ENCODE data around the gene WDHD1.
A peak's percentile ranks its signal among the peaks of the same experiment; 100 is the strongest.
"Not testable (repeated sequence)": the region's sequence is repeated elsewhere in the genome, so short reads cannot be mapped to it uniquely, and the experiment has no call there.

The WDHD1 gene

GRCh38 chr14:54920052-54920451 is 106.8 kb downstream of the WDHD1 start:
- no peaks in the 10 kb centered on the region for H3K9me3 ChIP-seq (ENCODE audit: control insufficient read depth in 2 of 2, low read length in 2 of 2)
- H3K36me3 ChIP-seq (ENCODE audit: control insufficient read depth in 2 of 2, insufficient read depth in 2 of 2, low read length in 2 of 2) = no peaks in the 10 kb centered on the region
- no peaks in the 10 kb centered on the region for H3K27me3 ChIP-seq (ENCODE audit: control insufficient read depth in 2 of 2, insufficient read depth in 2 of 2, low read length in 2 of 2)

GRCh38 chr14:54919330-54919729 is 107.6 kb downstream of the WDHD1 start:
- Histone ChIP-seq H3K9me3 (ENCODE audit: control insufficient read depth in 2 of 2, low read length in 2 of 2) (no peaks in the 10 kb centered on the region), H3K4me3 (ENCODE audit: low read length in 2 of 2) (no peak overlapping the region), H3K9ac (ENCODE audit: low read depth in 1 of 2, low read length in 2 of 2) (no peak overlapping the region), H3K36me3 (ENCODE audit: control insufficient read depth in 2 of 2, insufficient read depth in 2 of 2, low read length in 2 of 2) (no peaks in the 10 kb centered on the region), H3K27ac (ENCODE audit: low read depth in 2 of 2, low read length in 2 of 2) (no peak overlapping the region), H3K4me1 (ENCODE audit: control insufficient read depth in 2 of 2, insufficient read depth in 2 of 2, low read length in 2 of 2) (no peaks in the 10 kb centered on the region), H3K27me3 (ENCODE audit: control insufficient read depth in 2 of 2, insufficient read depth in 2 of 2, low read length in 2 of 2) (no peaks in the 10 kb centered on the region)

More at GRCh38 chr14:54920052-54920451, 106.8 kb downstream of the WDHD1 start:
- H3K9ac ChIP-seq (ENCODE audit: low read depth in 1 of 2, low read length in 2 of 2) = no peak overlapping the region
- H3K4me3 ChIP-seq (ENCODE audit: low read length in 2 of 2) = no peak overlapping the region
- H3K4me1 ChIP-seq (ENCODE audit: control insufficient read depth in 2 of 2, insufficient read depth in 2 of 2, low read length in 2 of 2) = no peaks in the 10 kb centered on the region
- no peak overlapping the region for H3K27ac ChIP-seq (ENCODE audit: low read depth in 2 of 2, low read length in 2 of 2)

GRCh38 chr14:54918427-54918826 is 108.5 kb downstream of the WDHD1 start:
- no peaks in the 10 kb centered on the region for H3K27me3 ChIP-seq (ENCODE audit: control insufficient read depth in 2 of 2, insufficient read depth in 2 of 2, low read length in 2 of 2)
- no peak overlapping the region for H3K4me3 ChIP-seq (ENCODE audit: low read length in 2 of 2)
- no peak overlapping the region for H3K9ac ChIP-seq (ENCODE audit: low read depth in 1 of 2, low read length in 2 of 2)
- H3K4me1 ChIP-seq (ENCODE audit: control insufficient read depth in 2 of 2, insufficient read depth in 2 of 2, low read length in 2 of 2) = no peaks in the 10 kb centered on the region
- no peaks in the 10 kb centered on the region for H3K36me3 ChIP-seq (ENCODE audit: control insufficient read depth in 2 of 2, insufficient read depth in 2 of 2, low read length in 2 of 2)
- no peaks in the 10 kb centered on the region for H3K9me3 ChIP-seq (ENCODE audit: control insufficient read depth in 2 of 2, low read length in 2 of 2)
- no peak overlapping the region for H3K27ac ChIP-seq (ENCODE audit: low read depth in 2 of 2, low read length in 2 of 2)

- no peaks in the 10 kb centered on the region for H3K27me3 ChIP-seq (ENCODE audit: control insufficient read depth in 2 of 2, insufficient read depth in 2 of 2, low read length in 2 of 2)
- H3K9ac ChIP-seq (ENCODE audit: low read depth in 1 of 2, low read length in 2 of 2) = no peak overlapping the region
- H3K36me3 ChIP-seq (ENCODE audit: control insufficient read depth in 2 of 2, insufficient read depth in 2 of 2, low read length in 2 of 2) = no peaks in the 10 kb centered on the region
- no peaks in the 10 kb centered on the region for H3K9me3 ChIP-seq (ENCODE audit: control insufficient read depth in 2 of 2, low read length in 2 of 2)
- H3K27ac ChIP-seq (ENCODE audit: low read depth in 2 of 2, low read length in 2 of 2) = no peak overlapping the region
- no peak overlapping the region for H3K4me3 ChIP-seq (ENCODE audit: low read length in 2 of 2)
- no peaks in the 10 kb centered on the region for H3K4me1 ChIP-seq (ENCODE audit: control insufficient read depth in 2 of 2, insufficient read depth in 2 of 2, low read length in 2 of 2)
These were observed 110.8 kb downstream of the WDHD1 start for GRCh38 chr14:54916101-54916500.

- Histone ChIP-seq H3K27ac (ENCODE audit: low read depth in 2 of 2, low read length in 2 of 2) (no peak overlapping the region), H3K4me3 (ENCODE audit: low read length in 2 of 2) (no peak overlapping the region), H3K9ac (ENCODE audit: low read depth in 1 of 2, low read length in 2 of 2) (no peak overlapping the region), H3K4me1 (ENCODE audit: control insufficient read depth in 2 of 2, insufficient read depth in 2 of 2, low read length in 2 of 2) (no peaks in the 10 kb centered on the region), H3K9me3 (ENCODE audit: control insufficient read depth in 2 of 2, low read length in 2 of 2) (no peaks in the 10 kb centered on the region), H3K36me3 (ENCODE audit: control insufficient read depth in 2 of 2, insufficient read depth in 2 of 2, low read length in 2 of 2) (no peaks in the 10 kb centered on the region), H3K27me3 (ENCODE audit: control insufficient read depth in 2 of 2, insufficient read depth in 2 of 2, low read length in 2 of 2) (no peaks in the 10 kb centered on the region)
These were observed 116.9 kb downstream of the WDHD1 start for GRCh38 chr14:54909817-54910558.

GRCh38 chr14:54908973-54909372 is 117.9 kb downstream of the WDHD1 start:
- H3K4me1 ChIP-seq (ENCODE audit: control insufficient read depth in 2 of 2, insufficient read depth in 2 of 2, low read length in 2 of 2); H3K27me3 ChIP-seq (ENCODE audit: control insufficient read depth in 2 of 2, insufficient read depth in 2 of 2, low read length in 2 of 2); H3K9ac ChIP-seq (ENCODE audit: low read depth in 1 of 2, low read length in 2 of 2); H3K9me3 ChIP-seq (ENCODE audit: control insufficient read depth in 2 of 2, low read length in 2 of 2); H3K4me3 ChIP-seq (ENCODE audit: low read length in 2 of 2); H3K36me3 ChIP-seq (ENCODE audit: control insufficient read depth in 2 of 2, insufficient read depth in 2 of 2, low read length in 2 of 2); H3K27ac ChIP-seq (ENCODE audit: low read depth in 2 of 2, low read length in 2 of 2): not testable (repeated sequence)

- Histone ChIP-seq H3K36me3 (ENCODE audit: control insufficient read depth in 2 of 2, insufficient read depth in 2 of 2, low read length in 2 of 2) (no peaks in the 10 kb centered on the region), H3K4me3 (ENCODE audit: low read length in 2 of 2) (no peak overlapping the region), H3K9ac (ENCODE audit: low read depth in 1 of 2, low read length in 2 of 2) (no peak overlapping the region)
These were observed 118.7 kb downstream of the WDHD1 start for GRCh38 chr14:54908190-54908589.

GRCh38 chr14:54906075-54906474 is 120.8 kb downstream of the WDHD1 start:
- Histone ChIP-seq H3K9ac (ENCODE audit: low read depth in 1 of 2, low read length in 2 of 2) (no peak overlapping the region), H3K36me3 (ENCODE audit: control insufficient read depth in 2 of 2, insufficient read depth in 2 of 2, low read length in 2 of 2) (no peaks in the 10 kb centered on the region)

More at GRCh38 chr14:54908190-54908589, 118.7 kb downstream of the WDHD1 start:
- Histone ChIP-seq H3K27me3 (ENCODE audit: control insufficient read depth in 2 of 2, insufficient read depth in 2 of 2, low read length in 2 of 2) (no peaks in the 10 kb centered on the region), H3K27ac (ENCODE audit: low read depth in 2 of 2, low read length in 2 of 2) (no peak overlapping the region), H3K4me1 (ENCODE audit: control insufficient read depth in 2 of 2, insufficient read depth in 2 of 2, low read length in 2 of 2) (no peaks in the 10 kb centered on the region), H3K9me3 (ENCODE audit: control insufficient read depth in 2 of 2, low read length in 2 of 2) (no peaks in the 10 kb centered on the region)

GRCh38 chr14:54902521-54903420 is 124.1 kb downstream of the WDHD1 start, which contains the start of gene GCH1:
Gene GCH1 (minus strand): TSS chr14:54902826. CDS start chr14:54902663, 163 bp downstream.
- H3K27ac ChIP-seq (ENCODE audit: low read depth in 2 of 2, low read length in 2 of 2) = peak within 1 kb of the TSS; percentile 96
- H3K4me3 ChIP-seq (ENCODE audit: low read length in 2 of 2) = peak within 1 kb of the TSS; percentile 83 to 87
- H3K9ac ChIP-seq (ENCODE audit: low read depth in 1 of 2, low read length in 2 of 2) = peak within 1 kb of the TSS; percentile 86 to 96
- H3K9me3 ChIP-seq (ENCODE audit: control insufficient read depth in 2 of 2, low read length in 2 of 2) = no peaks in the 10 kb centered on the region
- H3K4me1 ChIP-seq (ENCODE audit: control insufficient read depth in 2 of 2, insufficient read depth in 2 of 2, low read length in 2 of 2) = peaks cover 5% of the 10 kb centered on the region in 2 donors
- no peaks in the 10 kb centered on the region for H3K27me3 ChIP-seq (ENCODE audit: control insufficient read depth in 2 of 2, insufficient read depth in 2 of 2, low read length in 2 of 2)
- H3K36me3 ChIP-seq (ENCODE audit: control insufficient read depth in 2 of 2, insufficient read depth in 2 of 2, low read length in 2 of 2) = no peaks in the 10 kb centered on the region

More at GRCh38 chr14:54906075-54906474, 120.8 kb downstream of the WDHD1 start:
- Histone ChIP-seq H3K27ac (ENCODE audit: low read depth in 2 of 2, low read length in 2 of 2) (no peak overlapping the region), H3K9me3 (ENCODE audit: control insufficient read depth in 2 of 2, low read length in 2 of 2) (no peaks in the 10 kb centered on the region), H3K4me3 (ENCODE audit: low read length in 2 of 2) (no peak overlapping the region), H3K27me3 (ENCODE audit: control insufficient read depth in 2 of 2, insufficient read depth in 2 of 2, low read length in 2 of 2) (no peaks in the 10 kb centered on the region), H3K4me1 (ENCODE audit: control insufficient read depth in 2 of 2, insufficient read depth in 2 of 2, low read length in 2 of 2) (peaks cover 2 to 3% of the 10 kb centered on the region in 2 donors)

- no peaks in the 10 kb centered on the region for H3K27me3 ChIP-seq (ENCODE audit: control insufficient read depth in 2 of 2, insufficient read depth in 2 of 2, low read length in 2 of 2)
- H3K27ac ChIP-seq (ENCODE audit: low read depth in 2 of 2, low read length in 2 of 2) = peak overlapping the region; percentile 96
- peak overlapping the region; percentile 86 to 96 for H3K9ac ChIP-seq (ENCODE audit: low read depth in 1 of 2, low read length in 2 of 2)
- no peaks in the 10 kb centered on the region for H3K36me3 ChIP-seq (ENCODE audit: control insufficient read depth in 2 of 2, insufficient read depth in 2 of 2, low read length in 2 of 2)
- H3K4me3 ChIP-seq (ENCODE audit: low read length in 2 of 2) = peak overlapping the region; percentile 83 to 87
- H3K9me3 ChIP-seq (ENCODE audit: control insufficient read depth in 2 of 2, low read length in 2 of 2) = no peaks in the 10 kb centered on the region
- H3K4me1 ChIP-seq (ENCODE audit: control insufficient read depth in 2 of 2, insufficient read depth in 2 of 2, low read length in 2 of 2) = peaks cover 5% of the 10 kb centered on the region in 2 donors
These were observed 124.8 kb downstream of the WDHD1 start for GRCh38 chr14:54902143-54902520.

Data from mucosa of rectum (tissue), 2 donors.